Measurements from ENCODE around the gene DRC7.

The DRC7 gene

DNA sequence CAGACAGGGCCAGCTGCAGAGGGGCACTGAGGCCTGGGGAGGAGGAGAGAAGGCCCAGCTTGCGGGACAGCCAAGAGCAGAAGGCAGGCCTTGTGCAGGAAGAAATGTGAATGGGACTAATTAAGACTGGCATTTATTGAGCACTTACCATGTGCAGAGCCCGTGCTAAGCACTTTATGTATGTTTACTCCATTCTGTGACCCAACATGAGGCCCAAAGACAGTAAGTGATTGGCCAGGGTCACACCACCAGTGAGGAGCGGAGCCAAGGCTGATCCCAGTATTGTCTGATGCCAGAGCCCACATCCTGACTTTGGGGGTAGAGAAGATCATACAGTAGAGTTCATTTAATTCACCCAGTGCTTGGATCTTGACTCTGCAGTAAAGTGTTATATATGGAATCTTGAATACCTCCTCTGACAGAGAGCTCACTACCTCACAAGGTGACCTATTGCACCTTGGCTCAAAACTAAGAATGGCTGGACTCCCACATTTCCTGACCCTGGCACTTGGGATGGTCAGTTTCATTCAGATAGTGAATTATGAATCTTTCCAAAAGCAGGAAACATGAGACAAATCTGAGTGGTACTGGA is 54.6 kb downstream of the DRC7 start:
- DNase-seq (ENCODE audit: low spot score): no peak
- TF ChIP-seq, protein P1, sequence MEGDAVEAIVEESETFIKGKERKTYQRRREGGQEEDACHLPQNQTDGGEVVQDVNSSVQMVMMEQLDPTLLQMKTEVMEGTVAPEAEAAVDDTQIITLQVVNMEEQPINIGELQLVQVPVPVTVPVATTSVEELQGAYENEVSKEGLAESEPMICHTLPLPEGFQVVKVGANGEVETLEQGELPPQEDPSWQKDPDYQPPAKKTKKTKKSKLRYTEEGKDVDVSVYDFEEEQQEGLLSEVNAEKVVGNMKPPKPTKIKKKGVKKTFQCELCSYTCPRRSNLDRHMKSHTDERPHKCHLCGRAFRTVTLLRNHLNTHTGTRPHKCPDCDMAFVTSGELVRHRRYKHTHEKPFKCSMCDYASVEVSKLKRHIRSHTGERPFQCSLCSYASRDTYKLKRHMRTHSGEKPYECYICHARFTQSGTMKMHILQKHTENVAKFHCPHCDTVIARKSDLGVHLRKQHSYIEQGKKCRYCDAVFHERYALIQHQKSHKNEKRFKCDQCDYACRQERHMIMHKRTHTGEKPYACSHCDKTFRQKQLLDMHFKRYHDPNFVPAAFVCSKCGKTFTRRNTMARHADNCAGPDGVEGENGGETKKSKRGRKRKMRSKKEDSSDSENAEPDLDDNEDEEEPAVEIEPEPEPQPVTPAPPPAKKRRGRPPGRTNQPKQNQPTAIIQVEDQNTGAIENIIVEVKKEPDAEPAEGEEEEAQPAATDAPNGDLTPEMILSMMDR (IDR thresholded peaks at IDR 0.05): no peak
- Histone ChIP-seq H3K27ac (no peak overlapping the region), H3K4me3 (no peak overlapping the region)

DNA sequence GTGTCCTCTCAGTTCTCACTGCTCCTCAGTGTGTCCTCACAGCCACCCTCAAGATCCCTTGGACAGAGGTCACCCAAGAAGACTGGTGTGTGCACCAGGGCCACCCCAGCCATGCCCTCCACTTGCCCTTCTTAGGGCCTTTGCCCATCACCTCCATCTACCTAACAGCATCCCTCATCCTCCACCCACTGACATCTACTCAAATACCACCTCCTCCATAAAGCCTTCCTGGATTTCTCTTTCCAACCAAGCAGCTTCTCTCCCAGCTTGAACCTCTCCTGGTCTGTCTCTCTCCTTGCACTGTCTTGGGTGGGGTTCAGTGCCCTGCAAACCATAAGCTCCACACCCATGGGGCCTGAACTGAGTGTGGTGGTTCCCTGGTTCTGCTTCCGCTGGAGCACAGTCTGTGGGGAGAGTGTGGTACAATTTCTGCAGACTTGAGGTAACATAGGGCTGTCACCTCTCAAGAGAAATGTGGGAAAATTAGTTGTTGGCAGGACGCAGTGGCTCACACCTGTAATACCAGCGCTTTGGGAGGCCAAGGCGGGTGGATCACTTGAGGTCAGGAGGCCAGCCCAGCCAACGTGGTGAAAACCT is 55.3 kb downstream of the DRC7 start:
- TF ChIP-seq, protein P1 (IDR thresholded peaks at IDR 0.05): no peak
- no peak overlapping the region for H3K27ac ChIP-seq
- DNase-seq (ENCODE audit: low spot score): no peak

DNA sequence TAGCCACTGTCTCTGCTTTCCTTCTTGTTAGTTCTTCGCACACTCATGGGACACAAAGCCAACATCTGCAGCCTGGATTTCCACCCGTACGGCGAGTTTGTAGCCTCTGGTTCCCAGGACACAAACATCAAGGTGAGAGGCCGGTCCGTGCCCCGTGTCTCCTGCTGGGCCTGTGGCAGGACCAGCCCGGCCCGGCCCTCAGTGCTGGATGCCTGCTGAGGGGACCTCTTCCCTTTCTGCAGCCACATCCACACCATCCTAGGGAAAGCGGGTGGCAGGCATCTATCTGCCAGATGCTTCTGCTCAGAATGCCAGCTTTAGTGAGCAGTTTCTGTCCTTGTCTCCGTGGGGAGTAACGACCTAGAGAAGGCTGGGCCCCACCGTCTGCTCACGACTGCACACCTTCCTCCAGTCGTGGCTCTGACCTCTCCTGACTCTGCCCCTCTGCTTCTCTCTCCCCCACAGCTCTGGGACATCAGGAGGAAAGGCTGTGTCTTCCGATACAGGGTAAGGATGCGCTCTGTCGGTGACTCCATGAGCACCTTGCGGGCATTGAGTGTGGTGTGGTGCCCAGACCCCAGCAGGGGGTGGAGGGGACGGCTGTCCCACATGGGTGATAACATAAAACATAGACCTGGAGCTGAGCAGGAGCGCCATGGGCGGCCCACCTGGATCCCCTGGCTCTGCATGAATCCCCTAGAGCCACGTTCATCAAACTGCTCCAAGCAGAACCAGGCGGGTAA is 56.4 kb downstream of the DRC7 start:
- TF ChIP-seq, protein P1 (IDR thresholded peaks at IDR 0.05): no peak
- no peak for DNase-seq (ENCODE audit: low spot score)
- no peak overlapping the region for H3K27ac ChIP-seq
- H3K4me3 ChIP-seq: no peak overlapping the region

More for the DNA sequence above, 55.3 kb downstream of the DRC7 start:
- H3K4me3 ChIP-seq: no peak overlapping the region

DNA sequence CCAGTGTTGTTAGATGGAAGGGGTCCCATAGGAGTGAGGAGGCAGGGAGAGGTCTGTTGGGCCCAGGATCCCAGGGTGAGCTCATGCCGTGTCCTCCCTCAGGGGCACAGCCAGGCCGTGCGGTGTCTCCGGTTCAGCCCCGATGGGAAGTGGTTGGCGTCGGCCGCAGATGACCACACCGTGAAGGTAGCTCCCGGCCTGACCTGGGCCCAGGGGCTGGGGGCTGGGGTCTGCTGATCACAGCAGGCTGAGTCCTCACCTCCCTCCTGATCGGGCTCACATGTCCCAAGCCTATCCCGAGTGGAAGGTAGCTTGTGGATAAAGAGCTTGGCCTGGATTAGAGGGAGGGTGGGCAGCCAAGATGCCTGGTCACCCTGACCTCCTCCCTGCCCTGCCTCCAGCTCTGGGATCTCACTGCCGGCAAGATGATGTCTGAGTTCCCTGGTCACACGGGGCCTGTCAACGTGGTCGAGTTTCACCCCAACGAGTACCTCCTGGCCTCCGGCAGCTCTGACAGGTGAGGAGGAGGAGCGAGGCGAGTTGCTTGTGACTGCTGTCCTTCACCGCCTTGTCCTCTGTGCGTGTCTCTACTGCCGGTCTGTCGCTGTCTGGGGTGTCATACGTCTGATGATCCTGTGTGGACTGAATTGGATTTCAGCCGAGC is 57.1 kb downstream of the DRC7 start:
- no peak for DNase-seq (ENCODE audit: low spot score)

DNA sequence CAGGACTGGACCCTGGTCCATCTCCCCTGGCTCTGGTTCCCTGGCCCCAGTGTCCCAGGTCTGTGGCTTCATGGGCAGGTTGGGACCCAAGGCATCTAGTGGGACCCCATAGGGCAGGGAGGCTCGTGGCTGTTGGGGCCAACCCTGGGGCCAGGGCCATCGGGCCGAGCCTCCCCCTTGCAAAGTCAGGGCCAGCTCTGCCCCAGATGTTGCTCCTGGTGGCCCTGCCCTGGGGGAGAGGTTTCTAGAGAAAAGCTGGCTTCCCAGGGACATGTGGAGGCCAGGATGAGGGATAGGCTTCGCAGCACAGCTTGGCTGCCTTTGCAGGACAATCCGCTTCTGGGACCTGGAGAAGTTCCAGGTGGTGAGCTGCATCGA is 57.6 kb downstream of the DRC7 start:
- TF ChIP-seq, protein P1 (IDR thresholded peaks at IDR 0.05): no peak
- no peak for DNase-seq (ENCODE audit: low spot score)
- H3K4me3 ChIP-seq: no peak overlapping the region
- no peak overlapping the region for H3K27ac ChIP-seq

More for the DNA sequence above, 57.1 kb downstream of the DRC7 start:
- Histone ChIP-seq H3K4me3 (no peak overlapping the region), H3K27ac (no peak overlapping the region)
- TF ChIP-seq, protein P1 (IDR thresholded peaks at IDR 0.05): no peak

DNA sequence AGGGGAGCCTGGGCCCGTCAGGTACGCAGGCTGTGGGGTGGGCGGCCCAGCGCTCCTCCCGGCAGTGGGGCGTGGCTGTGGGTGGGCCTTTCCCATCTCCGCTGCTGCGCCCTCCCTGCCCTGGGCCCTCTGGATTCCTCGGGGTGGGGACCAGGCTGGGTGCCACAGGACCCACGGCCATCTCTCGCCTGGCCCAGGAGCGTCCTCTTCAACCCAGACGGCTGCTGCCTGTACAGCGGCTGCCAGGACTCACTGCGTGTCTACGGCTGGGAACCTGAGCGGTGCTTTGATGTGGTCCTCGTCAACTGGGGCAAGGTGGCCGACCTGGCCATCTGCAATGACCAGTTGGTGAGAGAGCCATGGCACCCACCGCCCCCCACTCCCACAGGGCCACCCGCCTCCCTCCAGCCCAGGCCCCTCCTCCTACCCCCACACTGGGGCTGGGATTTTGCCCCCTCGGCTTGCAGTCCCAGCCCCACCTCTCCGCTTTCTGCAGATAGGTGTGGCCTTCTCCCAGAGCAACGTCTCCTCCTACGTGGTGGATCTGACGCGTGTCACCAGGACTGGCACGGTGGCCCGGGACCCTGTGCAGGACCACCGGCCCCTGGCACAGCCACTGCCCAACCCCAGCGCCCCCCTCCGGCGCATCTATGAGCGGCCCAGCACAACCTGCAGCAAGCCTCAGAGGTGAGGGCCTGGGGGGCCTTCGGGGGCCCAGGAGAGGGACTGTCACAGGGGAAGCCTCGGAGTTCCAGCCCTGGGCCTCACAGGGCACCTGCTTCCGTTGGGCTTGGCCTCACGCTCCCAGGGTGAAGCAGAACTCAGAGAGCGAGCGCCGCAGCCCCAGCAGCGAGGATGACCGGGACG is 58.2 kb downstream of the DRC7 start:
- no peak overlapping the region for H3K27ac ChIP-seq
- DNase-seq (ENCODE audit: low spot score): no peak
- TF ChIP-seq, protein P1 (IDR thresholded peaks at IDR 0.05): no peak

More for the DNA sequence above, 58.2 kb downstream of the DRC7 start:
- no peak overlapping the region for H3K4me3 ChIP-seq
